Occipital lobe (tissue), 2 donors: ENCODE data around the gene GOLGA6L7. TPM values are rescaled to one million over a fixed set of nuclear protein-coding genes. Genes with fewer than 3 reads are reported as not detected.
"Not testable (repeated sequence)": the region's sequence is repeated elsewhere in the genome, so short reads cannot be mapped to it uniquely, and the experiment has no call there.

ENCODE experiments used
- DNase-seq: peaks from one replicate; lab custom pipeline; 2025; lab: John Stamatoyannopoulos, UW
- total RNA-seq: library from RNA; depleted of rRNA; stranded (reverse); fragments of >200 nt; gene quantifications from one replicate; pipeline ENCODE4 v1.2.3, GENCODE V29; 2014

The GOLGA6L7 gene
- total RNA-seq, 1 donor from 2014 or later = not detected

- not testable (repeated sequence) for DNase-seq
Measured at GRCh38 chr15:28847247-28847646, 1.2 kb downstream of the GOLGA6L7 start.

GRCh38 chr15:28844147-28844546 is 4.3 kb downstream of the GOLGA6L7 start:
- not testable (repeated sequence) for DNase-seq

GRCh38 chr15:28843520-28843919 is 4.9 kb downstream of the GOLGA6L7 start:
- not testable (repeated sequence) for DNase-seq

- DNase-seq = not testable (repeated sequence)
Measured at GRCh38 chr15:28842210-28842609, 6.2 kb downstream of the GOLGA6L7 start.

GRCh38 chr15:28840285-28840684 is 8.2 kb downstream of the GOLGA6L7 start:
- not testable (repeated sequence) for DNase-seq

- DNase-seq = not testable (repeated sequence)
Measured at GRCh38 chr15:28834957-28835585, 13.4 kb downstream of the GOLGA6L7 start.

- DNase-seq = peak; percentile 96
Measured at GRCh38 chr15:28831897-28832587, 16.4 kb downstream of the GOLGA6L7 start.

GRCh38 chr15:28821420-28821819 is 27.0 kb downstream of the GOLGA6L7 start:
- DNase-seq = not testable (repeated sequence)

GRCh38 chr15:28819930-28820295 is 28.5 kb downstream of the GOLGA6L7 start:
- DNase-seq = not testable (repeated sequence)

- not testable (repeated sequence) for DNase-seq
Measured at GRCh38 chr15:28819019-28819929, 29.2 kb downstream of the GOLGA6L7 start.

GRCh38 chr15:28818168-28818567 is 30.3 kb downstream of the GOLGA6L7 start:
- DNase-seq = not testable (repeated sequence)

- not testable (repeated sequence) for DNase-seq
Measured at GRCh38 chr15:28814059-28814458, 34.4 kb downstream of the GOLGA6L7 start.

- DNase-seq = not testable (repeated sequence)
Measured at GRCh38 chr15:28813392-28813791, 35.1 kb downstream of the GOLGA6L7 start.

GRCh38 chr15:28811852-28812550 is 36.4 kb downstream of the GOLGA6L7 start:
- not testable (repeated sequence) for DNase-seq

GRCh38 chr15:28810444-28810843 is 38.0 kb downstream of the GOLGA6L7 start:
- not testable (repeated sequence) for DNase-seq

GRCh38 chr15:28808136-28808535 is 40.3 kb downstream of the GOLGA6L7 start:
- DNase-seq = not testable (repeated sequence)

GRCh38 chr15:28800366-28800765 is 48.1 kb downstream of the GOLGA6L7 start:
- DNase-seq = not testable (repeated sequence)

- DNase-seq = not testable (repeated sequence)
Measured at GRCh38 chr15:28798234-28798633, 50.2 kb downstream of the GOLGA6L7 start.

GRCh38 chr15:28794231-28794630 is 54.2 kb downstream of the GOLGA6L7 start:
- not testable (repeated sequence) for DNase-seq
